ENCODE data around the gene SPNS2.

Gene SPNS2

DNA sequence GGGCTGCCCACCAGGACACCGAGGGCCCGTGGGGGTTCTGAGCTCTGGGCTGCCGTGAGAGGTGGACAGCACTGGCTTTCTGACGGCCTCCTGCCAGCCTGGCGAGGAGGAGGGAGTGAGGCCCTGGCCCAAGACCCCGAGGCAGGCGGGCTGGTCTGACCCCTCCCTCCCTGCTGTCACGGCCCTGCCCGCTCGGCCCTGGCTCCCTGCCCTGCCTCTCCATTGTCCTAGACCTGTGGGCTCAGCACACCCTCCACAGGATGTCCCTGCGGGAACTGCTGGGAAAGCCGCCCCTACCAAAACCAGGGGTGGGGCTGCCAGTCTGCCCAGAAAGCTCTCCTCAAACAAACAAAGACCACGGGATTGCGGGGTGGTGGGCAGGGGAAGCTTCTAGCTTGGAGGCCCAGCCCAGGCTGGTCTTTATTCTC, 20.7 kb downstream of the SPNS2 start:
- in situ Hi-C loops (cut with HindIII; ENCODE audit: low sequenced_read_pairs): loop anchor here (10.0 kb wide), 1 partner anchor 95 kb away; no protein-coding TSS in a partner anchor

DNA sequence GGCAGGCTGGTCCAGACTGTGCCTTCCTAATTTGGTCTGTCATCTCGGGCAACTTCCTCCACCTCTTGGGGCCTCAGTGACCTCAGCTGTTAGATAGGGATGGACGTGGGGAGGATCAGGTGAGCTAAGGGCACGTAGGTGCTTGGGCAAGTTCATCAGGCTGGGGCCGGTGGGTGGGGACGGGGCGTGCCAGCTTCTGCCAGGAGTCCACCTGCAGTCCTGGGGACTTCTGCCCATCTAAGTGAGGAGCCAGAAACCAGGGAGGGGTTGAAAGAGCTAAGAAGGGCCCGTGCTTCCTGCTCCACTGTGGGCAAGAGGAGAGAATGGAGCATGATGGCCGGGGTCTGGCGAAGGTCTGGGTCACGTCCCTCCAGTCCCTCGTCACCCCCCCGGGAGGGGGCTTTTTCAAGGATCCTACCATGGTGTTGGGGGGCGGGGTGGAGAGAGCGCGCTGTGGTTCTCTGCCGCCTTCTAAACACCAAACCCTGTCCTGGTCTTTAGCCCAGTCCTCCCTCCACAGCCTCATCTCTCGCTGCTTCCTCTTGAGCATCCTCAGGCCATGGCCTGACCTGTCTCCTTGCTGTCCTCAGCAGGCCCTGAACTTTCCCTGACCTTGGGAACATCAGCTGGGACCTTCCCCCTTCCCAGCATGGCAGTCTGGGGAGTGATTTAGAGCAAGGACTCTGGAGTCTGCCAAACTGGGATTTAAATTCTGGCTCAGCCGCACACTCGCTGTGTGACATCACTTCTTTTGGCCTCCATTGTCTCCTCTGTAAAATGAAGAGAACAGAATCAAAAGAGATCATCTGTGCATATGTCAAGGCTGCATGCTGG, 21.6 kb downstream of the SPNS2 start:
- in situ Hi-C loops (cut with HindIII; ENCODE audit: low sequenced_read_pairs): no loop called here

DNA sequence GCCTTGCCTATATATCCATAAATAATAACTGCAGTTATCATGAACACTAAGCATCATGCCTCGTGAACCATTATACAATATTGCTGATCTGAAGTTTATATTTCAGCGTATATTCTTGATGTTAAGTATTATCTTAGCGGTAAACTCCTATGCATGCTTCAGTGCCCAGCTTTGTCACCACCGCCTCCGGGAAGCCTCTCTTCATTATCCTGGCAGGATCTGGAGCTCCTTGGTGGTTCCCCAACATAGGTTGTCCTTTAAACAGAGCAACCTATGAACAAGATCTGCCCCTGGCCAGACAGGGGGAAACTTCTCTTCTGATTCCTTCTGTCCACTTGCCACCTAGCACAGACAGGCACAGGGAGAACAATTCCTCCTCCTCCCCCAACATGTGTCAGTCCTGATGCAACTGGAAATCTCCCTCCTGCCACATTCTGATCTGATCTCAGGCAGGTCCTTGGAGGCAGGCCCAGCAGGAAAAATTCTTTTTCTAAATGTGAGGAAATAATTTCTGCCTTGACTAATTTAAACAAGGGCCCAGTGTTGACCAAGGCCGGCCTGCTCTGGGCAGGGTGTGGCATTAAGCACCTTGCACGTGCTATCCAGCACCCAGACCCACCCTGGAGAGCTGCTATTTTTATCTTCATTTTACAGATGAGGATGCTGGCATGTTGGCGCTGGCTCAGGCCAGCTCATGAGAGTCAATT, 22.4 kb downstream of the SPNS2 start:
- in situ Hi-C loops (cut with HindIII; ENCODE audit: low sequenced_read_pairs): no loop called here

DNA sequence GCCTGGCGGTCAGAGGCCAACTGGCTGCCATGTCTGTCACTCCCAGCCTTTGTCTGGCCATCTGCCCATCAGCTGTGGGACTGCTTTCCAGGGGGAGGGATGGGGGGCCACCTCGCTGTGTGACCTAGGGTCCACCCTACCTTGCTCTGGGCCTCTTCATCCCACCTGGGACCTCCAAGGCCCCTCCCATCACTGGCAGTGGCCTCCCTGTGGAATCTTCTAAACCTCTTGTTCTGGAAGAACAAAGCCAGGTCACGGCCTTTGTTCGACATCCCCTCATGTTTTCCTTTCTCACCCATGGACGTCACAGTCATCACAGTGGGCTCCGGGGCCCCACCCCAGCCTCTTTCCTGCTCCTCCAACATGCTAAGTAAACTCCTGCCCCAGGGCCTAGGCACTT, 24.0 kb downstream of the SPNS2 start:
- in situ Hi-C loops (cut with HindIII; ENCODE audit: low sequenced_read_pairs): no loop called here

DNA sequence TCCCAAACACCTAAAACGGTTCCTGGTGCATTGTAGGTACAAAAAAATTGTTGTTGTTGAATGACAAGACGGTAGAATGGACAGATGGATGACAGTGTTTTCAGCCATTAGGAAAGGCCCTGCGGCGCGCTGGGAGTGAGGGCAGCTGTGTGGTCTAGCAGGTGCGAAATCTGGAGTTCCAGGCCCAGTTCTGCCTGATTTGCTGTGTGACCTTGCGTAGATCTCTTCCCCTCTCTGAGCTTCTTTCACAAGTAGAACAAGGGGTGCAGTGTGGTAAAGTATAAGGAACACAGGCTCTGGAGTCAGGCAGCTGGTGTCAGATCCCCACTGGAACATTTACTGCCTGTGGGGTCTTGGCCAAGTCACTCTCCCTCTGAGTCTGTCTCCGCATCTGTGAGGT, 25.3 kb downstream of the SPNS2 start:
- in situ Hi-C loops (cut with HindIII; ENCODE audit: low sequenced_read_pairs): no loop called here

DNA sequence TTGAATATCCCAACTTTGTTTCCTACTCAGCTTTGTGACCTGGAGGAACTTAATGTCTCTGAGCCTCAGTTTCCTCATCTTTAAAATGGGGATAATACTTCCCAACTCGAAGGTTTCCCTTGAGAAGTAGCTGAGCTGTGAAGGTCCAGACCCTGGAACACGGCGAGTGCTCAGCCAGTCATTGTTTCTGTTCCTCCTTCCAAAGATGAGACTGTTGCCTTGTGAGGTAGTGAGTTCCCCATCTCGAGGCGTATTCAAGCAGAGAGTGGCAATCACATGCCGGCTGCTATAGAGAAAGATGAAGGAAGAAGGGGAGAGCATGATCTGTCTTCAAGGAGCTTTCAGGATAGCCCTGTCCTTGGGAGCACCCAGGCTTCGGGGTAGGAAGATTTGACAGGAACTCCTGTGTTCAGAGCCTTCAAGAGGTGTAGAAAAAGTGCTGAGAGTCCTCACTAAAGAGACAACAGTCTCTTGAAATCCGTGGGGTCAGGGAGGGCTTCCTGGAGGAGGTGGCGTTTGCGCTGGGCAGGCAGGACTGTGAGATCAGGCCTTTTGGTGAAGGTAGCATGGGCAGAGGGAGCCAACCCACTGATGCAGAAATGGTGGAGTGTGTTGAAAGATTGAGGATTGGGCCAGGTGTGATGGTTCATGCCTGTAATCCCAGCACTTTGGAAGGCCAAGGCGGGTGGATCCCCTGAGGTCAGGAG, 27.2 kb downstream of the SPNS2 start:
- in situ Hi-C loops (cut with HindIII; ENCODE audit: low sequenced_read_pairs): no loop called here

DNA sequence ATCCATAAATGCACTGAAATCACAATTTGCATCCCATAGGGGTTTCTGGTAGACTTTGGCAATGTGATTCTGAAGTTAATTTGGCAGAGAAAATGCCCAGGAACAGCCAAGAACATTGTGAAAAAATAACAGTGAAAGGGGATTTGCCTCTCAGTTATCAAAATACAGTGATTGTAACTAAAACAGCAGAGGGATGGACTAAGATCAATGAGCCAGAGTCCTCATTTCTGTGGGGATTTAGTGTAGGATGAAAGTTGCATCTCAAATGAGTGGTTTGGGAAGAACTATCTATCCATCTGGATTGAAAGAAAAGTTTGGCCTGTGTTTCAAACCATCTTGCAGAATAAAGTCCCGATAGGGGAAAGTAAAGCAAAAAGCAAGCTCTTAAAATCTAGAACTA, 28.5 kb downstream of the SPNS2 start:
- in situ Hi-C loops (cut with HindIII; ENCODE audit: low sequenced_read_pairs): no loop called here

DNA sequence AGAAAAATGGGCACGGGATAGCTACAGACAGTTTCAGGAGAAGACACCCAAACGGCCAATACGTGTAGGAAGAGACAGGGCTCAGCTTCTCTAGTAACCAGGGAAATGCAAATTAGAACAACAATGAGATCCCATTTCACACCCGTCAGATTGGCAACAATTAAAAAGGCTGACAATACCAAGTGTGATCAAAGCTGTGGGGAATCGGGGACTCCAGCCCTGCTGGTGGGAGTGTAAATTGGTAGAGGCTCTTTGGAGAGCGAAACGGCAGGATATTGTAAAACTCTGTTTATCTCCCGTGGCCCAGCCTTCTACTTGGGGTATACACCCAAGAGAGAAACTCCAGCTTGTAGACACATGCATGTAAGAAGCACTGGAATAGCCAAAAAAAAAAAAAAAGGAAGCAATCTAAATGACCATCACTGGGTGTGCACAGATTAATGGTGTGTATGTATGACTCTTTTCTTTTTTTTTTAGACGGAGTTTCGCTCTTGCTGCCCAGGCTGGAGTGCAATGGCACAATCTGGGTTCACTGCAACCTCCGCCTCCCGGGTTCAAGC, 29.0 kb downstream of the SPNS2 start:
- in situ Hi-C loops (cut with HindIII; ENCODE audit: low sequenced_read_pairs): no loop called here

DNA sequence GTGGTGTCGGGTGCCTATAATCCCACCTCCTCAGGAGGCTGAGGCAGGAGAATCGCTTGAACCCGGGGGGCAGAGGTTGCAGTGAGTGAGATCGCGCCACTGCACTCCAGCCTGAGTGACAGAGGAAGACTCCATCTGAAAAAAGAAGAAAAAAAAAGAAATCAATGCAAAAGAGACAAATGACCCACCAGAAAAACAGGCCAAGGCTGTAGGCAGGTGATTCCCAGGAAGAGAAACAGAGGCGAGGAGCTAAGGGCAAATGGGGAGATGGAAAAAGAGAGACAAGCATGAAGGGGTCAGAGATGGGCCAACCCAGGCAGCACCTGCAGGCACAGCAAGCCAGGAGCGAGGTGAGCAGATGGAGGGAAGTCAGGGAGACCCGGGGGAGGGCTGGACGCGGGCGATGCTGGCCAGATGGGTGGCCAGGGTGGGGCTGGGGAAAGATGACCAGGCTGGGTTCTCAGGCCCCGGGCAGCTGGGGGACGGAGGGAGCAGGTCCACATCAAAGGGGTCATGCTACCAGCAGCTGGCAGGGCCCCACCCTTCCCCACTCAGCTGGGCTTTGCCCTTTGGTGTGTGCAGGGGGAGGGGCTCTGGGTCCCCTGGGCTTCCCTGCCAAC, 31.0 kb downstream of the SPNS2 start:
- in situ Hi-C loops (cut with HindIII; ENCODE audit: low sequenced_read_pairs): no loop called here

DNA sequence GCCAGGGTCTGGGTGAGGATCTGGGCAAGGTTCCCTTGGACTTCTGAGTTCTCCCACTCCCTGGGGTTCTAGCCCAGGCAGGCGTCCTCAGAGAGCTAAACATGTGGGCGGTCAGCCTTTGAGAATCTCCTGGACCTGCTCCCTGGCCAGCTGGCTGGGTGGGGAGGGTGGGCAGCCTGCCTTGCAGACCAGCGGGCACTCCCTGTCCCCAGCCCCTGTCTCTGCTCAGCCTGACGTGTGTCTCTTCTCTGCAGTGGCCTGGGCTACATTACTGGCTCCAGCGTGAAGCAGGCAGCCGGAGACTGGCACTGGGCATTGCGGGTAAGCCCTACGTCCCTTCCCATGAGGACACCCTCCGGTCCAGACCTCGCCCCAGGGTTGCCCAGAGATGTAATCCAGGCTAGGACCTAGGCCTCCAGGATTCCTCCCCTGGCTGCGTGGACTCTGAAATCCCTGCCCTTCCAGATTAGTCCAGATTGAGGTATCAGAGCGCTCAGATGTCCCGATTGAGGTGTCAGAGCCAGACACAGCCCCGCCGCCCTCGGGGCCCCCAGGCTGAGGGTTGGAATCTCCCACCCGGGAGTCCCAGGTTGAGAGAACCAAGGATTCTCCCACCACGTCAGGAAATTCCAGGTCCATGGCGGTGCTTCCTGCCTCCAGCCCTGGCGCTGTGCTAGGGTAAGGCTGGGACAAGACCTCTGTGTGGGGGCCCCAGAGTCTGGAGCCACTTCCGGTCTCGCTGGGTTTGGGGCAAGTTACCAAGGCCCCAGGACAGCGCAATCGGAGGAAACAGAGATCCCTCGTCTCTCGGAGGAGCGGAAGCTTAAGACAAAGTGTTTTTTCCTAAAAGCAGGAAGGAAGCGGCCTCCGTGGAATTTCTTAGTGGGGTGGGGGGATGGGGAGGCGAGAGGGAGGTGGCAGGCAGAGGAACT, 32.4 kb downstream of the SPNS2 start:
- in situ Hi-C loops (cut with HindIII; ENCODE audit: low sequenced_read_pairs): no loop called here

DNA sequence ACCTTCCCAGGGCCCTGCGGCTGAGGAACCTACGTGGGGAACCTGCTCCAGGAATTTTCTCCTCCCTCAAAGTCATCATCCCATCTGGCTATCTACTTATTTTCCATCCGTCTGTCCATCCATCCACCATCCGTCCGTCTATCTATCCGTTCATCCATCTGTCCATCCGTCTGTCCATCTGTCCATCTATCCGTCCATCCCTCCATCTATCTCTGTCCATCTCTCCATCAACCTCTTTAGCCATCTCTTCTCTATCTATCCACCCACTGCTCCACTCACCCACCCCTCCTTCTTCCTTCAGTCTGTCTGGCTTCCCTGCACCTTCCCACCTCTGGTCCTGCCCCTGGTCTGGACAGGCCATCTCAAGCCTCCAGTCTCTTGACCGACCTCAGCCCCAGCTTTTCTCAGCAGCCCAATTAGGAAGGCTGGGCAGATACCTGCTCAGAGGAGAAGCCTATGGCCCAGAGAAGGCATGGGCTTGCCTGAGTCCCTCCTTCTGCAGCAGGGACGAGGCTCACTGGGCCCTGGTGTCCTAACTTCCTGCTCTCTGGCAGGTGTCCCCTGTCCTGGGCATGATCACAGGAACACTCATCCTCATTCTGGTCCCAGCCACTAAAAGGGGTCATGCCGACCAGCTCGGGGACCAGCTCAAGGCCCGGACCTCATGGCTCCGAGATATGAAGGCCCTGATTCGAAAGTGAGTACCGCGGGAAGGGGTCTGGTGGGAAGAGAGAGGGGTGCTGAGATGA, 33.5 kb downstream of the SPNS2 start:
- in situ Hi-C loops (cut with HindIII; ENCODE audit: low sequenced_read_pairs): no loop called here

DNA sequence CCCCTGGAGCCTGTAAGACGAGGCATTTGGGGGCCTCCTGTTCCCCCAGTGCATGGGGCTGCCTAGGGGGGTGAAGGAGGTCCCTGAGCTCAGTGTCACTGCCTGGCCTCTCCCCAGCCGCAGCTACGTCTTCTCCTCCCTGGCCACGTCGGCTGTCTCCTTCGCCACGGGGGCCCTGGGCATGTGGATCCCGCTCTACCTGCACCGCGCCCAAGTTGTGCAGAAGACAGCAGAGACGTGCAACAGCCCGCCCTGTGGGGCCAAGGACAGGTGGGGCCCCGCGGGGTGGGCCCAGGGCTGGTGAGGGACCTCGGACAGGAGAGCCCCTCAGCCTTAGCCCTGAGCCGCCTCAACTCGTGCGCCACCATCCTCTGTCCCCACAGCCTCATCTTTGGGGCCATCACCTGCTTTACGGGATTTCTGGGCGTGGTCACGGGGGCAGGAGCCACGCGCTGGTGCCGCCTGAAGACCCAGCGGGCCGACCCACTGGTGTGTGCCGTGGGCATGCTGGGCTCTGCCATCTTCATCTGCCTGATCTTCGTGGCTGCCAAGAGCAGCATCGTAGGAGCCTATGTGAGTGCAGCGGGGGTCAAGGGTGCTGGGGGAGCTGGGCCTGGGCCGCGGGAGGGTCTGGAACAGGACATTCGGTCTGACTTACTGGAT, 34.3 kb downstream of the SPNS2 start:
- in situ Hi-C loops (cut with HindIII; ENCODE audit: low sequenced_read_pairs): no loop called here

DNA sequence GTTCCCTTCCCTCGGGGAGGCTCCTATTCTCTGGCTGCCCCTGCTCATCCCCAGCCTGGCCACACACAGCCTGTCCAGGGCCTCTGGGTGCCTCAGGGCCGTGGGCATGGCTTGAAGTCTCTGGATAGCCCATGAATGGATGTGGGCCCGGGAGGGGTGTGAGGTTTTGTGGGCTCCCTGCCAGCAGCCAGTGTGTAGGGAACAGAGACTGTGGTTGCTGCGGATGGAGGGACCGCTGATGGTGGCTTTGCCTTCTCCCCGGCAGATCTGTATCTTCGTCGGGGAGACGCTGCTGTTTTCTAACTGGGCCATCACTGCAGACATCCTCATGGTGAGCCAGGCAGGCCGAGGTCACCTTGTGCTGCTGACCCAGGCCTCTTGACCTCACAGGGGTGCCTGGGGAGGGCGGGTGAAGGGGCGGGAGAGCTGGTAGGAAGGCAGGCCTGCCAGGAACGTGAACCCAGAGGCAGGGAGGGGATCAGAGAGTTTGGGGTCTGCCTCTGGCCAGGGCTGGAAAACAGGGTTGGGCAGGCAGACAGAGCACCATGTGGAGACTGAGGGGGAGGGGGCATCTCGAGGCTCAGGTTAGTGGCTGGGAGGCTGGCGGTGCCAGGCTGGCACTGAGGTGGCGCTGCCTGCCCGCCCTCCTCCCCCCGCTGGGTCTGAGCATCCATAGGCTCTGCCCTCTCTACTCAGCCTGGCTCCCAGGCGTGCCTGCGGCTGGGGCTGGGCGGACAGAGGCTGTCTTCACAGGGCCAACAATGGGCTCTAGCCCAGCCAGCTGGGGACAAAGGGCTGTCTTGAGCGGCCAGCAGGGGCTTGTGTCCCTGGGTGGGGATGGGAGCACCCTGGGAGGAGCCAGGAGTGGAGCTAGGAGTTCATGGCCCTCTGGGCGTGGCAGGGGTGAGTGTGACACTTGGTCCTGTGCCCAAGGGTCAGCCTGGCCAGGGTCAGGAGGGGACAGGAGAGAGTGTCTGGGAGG, 35.1 kb downstream of the SPNS2 start:
- in situ Hi-C loops (cut with HindIII; ENCODE audit: low sequenced_read_pairs): no loop called here

DNA sequence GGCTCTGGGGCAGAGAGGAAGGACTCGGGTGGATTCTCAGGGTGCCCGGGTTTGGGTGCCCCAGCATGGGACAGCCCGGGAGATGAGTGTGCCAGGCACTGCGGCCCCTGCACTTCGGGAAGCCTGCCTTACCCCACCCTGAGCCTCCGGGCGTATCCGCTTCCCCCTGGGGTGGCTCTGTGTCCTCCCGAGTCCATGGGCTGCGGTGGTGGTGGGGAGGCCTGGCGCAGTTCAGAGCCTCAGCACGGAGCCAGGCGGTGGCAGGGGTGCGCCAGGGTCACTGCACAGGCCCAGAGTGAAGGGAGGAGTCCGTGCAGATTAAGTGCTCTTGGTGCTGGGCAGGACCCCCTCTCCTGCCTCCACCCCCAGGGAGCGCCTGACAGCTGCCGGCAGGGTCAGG, 35.8 kb downstream of the SPNS2 start:
- in situ Hi-C loops (cut with HindIII; ENCODE audit: low sequenced_read_pairs): no loop called here

DNA sequence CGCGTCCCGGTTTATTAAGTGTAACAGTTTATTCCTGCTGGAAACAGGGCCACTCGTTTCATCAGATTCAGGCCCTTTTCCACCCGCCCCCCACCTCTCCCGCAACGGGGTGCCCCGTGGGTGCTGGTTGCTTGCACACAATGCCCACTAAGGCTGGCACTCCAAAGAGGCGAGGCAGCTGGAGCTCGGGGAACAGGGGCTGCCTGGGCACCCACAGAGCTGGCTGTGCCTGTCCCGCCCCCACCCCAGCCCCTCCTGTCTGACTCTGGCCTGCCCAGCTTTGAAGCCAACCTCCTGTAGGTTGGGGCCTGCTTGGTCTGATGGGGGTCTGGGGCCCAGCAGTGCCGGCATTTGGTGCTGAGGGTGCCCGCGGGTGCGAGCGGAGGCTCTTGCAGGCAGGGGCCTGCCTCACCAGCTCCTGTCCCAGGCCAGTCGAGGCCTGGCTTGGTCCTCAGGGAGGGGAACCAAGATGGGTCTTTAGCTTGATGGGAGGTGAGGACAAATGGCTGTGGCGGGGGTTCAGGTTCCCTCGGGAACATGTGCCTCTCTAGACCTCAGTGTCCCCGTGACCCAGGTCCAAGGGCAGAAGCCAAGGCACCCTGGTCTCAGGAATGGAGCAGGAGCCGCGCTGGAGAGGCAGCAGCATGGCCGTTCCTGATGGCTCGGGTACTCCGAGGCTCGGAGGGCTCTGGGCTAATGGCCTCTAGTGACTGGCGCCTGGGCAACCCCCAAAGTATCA, 36.4 kb downstream of the SPNS2 start:
- in situ Hi-C loops (cut with HindIII; ENCODE audit: low sequenced_read_pairs): no loop called here

DNA sequence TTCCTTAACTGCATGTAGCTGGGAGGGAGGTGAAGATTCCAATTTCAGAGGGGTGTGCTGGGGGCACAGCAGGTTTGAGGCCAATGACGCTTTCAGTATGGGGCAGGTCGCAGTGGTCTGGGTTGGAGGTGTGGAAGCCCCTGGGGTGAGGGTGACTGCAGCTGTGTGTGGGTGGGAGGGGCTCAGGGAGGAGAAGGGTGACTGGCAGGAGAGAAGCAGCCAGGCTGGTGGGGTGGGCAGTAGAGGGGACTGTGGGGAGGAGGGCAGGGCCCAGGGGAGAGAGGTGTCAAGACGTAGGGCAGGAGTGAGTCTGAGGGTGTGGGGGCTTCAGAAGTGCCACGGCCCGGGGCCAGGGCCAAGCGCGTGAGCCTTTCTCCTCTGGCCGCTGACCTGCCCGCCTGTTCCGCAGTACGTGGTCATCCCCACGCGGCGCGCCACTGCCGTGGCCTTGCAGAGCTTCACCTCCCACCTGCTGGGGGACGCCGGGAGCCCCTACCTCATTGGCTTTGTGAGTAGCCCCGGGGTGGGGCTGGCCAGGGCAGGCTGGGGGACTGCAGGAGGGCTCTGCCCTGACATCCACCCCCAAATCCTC, 37.1 kb downstream of the SPNS2 start:
- in situ Hi-C loops (cut with HindIII; ENCODE audit: low sequenced_read_pairs): no loop called here
